T follicular helper cell (primary cell): ENCODE results near the gene GPR137B.
"Not testable (repeated sequence)": the region's sequence is repeated elsewhere in the genome, so short reads cannot be mapped to it uniquely, and the experiment has no call there.

ENCODE experiments used
- DNase-seq: peaks from one replicate; pipeline ENCODE4 v3.0.0-alpha.2; 2020; ENCODE audit warnings: low read depth

Gene GPR137B

GRCh38 chr1:236161230-236161629 is 18.9 kb downstream of the GPR137B start:
- DNase-seq = no peak

GRCh38 chr1:236161755-236162154 is 19.4 kb downstream of the GPR137B start:
- not testable (repeated sequence) for DNase-seq

GRCh38 chr1:236163463-236164153 is 21.3 kb downstream of the GPR137B start:
- no peak for DNase-seq

- DNase-seq = no peak
Measured at GRCh38 chr1:236164273-236164672, 21.9 kb downstream of the GPR137B start.

GRCh38 chr1:236165238-236165981 is 23.1 kb downstream of the GPR137B start:
- DNase-seq = no peak

- DNase-seq = no peak
Measured at GRCh38 chr1:236166041-236166440, 23.7 kb downstream of the GPR137B start.

- no peak for DNase-seq
Measured at GRCh38 chr1:236167154-236167553, 24.8 kb downstream of the GPR137B start.

GRCh38 chr1:236167578-236167977 is 25.2 kb downstream of the GPR137B start:
- DNase-seq = no peak

- DNase-seq = no peak
Measured at GRCh38 chr1:236168716-236169429, 26.5 kb downstream of the GPR137B start.

- DNase-seq = no peak
Measured at GRCh38 chr1:236172041-236172579, 29.8 kb downstream of the GPR137B start.

- DNase-seq = no peak
Measured at GRCh38 chr1:236173174-236173767, 30.9 kb downstream of the GPR137B start.

- no peak for DNase-seq
Measured at GRCh38 chr1:236175642-236176336, 33.5 kb downstream of the GPR137B start.

GRCh38 chr1:236176337-236177336 is 34.3 kb downstream of the GPR137B start:
- no peak for DNase-seq

- no peak for DNase-seq
Measured at GRCh38 chr1:236179634-236180033, 37.3 kb downstream of the GPR137B start.

GRCh38 chr1:236181059-236181458 is 38.7 kb downstream of the GPR137B start:
- no peak for DNase-seq

GRCh38 chr1:236185687-236186086 is 43.3 kb downstream of the GPR137B start:
- no peak for DNase-seq

- not testable (repeated sequence) for DNase-seq
Measured at GRCh38 chr1:236186471-236186870, 44.1 kb downstream of the GPR137B start.

- not testable (repeated sequence) for DNase-seq
Measured at GRCh38 chr1:236188084-236188483, 45.7 kb downstream of the GPR137B start.

- no peak for DNase-seq
Measured at GRCh38 chr1:236193184-236193583, 50.8 kb downstream of the GPR137B start.

- DNase-seq = no peak
Measured at GRCh38 chr1:236200925-236201324, 58.6 kb downstream of the GPR137B start.
